ENCODE measurements around the gene PROX1.

- TF ChIP-seq CTCF (IDR thresholded peaks at IDR 0.05) (no peak), EP300 (IDR thresholded peaks at IDR 0.05) (no peak), POLR2A (IDR thresholded peaks at IDR 0.05) (no peak), POLR2AphosphoS5 (IDR thresholded peaks at IDR 0.05) (no peak)
Measured at GRCh38 chr1:213958346-213958745, 29.4 kb upstream of the PROX1 start.
